Measurements from ENCODE around the gene ASTN1.

DNA sequence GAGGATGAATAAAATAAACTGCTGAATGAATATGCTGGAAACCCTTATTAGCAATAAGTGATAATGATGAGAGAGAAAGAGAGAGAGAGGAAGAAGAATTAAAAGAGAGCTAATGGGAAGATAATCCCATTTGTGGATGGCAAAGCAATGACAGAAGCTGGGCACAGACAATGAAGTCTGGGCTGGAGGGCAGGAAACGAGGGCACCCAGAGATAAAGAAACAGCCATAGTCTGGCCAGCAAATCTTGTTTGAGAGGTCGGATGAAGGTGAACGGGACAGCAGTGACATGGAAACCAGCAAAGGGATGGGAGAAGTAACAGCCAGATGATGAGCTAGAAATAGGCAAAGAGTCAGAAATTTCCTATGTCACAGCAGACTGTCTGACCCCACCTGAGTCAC lies 155.9 kb downstream of the ASTN1 start:
- TF ChIP-seq, protein P1, sequence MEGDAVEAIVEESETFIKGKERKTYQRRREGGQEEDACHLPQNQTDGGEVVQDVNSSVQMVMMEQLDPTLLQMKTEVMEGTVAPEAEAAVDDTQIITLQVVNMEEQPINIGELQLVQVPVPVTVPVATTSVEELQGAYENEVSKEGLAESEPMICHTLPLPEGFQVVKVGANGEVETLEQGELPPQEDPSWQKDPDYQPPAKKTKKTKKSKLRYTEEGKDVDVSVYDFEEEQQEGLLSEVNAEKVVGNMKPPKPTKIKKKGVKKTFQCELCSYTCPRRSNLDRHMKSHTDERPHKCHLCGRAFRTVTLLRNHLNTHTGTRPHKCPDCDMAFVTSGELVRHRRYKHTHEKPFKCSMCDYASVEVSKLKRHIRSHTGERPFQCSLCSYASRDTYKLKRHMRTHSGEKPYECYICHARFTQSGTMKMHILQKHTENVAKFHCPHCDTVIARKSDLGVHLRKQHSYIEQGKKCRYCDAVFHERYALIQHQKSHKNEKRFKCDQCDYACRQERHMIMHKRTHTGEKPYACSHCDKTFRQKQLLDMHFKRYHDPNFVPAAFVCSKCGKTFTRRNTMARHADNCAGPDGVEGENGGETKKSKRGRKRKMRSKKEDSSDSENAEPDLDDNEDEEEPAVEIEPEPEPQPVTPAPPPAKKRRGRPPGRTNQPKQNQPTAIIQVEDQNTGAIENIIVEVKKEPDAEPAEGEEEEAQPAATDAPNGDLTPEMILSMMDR (conservative IDR thresholded peaks at IDR 0.05) = no peak
- TF ChIP-seq EZH2 (IDR thresholded peaks at IDR 0.05; ENCODE audit: low read depth) = no peak
